Muscle of leg (tissue), 11 donors: ENCODE measurements around the gene IRX6. TPM values are rescaled to one million over a fixed set of nuclear protein-coding genes. Genes with fewer than 3 reads are reported as not detected.
A peak's percentile ranks its signal among the peaks of the same experiment; 100 is the strongest.

Experiments used
- DNase-seq: peaks from one replicate; pipeline ENCODE4 v3.0.0; 2013
- H3K27ac ChIP-seq: one replicate; pipeline ENCODE4 v1.5.1; 2013; ENCODE audit warnings: mild to moderate bottlenecking, low read length, control low read depth
- H3K27me3 ChIP-seq: one replicate; pipeline ENCODE4 v1.6.1; 2013; ENCODE audit warnings: low read length; ENCODE audit not compliant: control insufficient read depth, insufficient read depth
- H3K36me3 ChIP-seq: one replicate; pipeline ENCODE4 v1.6.1; 2013; ENCODE audit warnings: low read length; ENCODE audit not compliant: control insufficient read depth, insufficient read depth
- H3K4me1 ChIP-seq: one replicate; pipeline ENCODE4 v1.6.1; 2013; ENCODE audit warnings: low read length; ENCODE audit not compliant: control insufficient read depth, insufficient read depth
- H3K4me3 ChIP-seq: one replicate; pipeline ENCODE4 v1.5.1; 2013; ENCODE audit warnings: low read length, control low read depth
- H3K9me3 ChIP-seq: replicated peaks from 2 replicates; pipeline ENCODE4 v1.6.1; 2013; ENCODE audit warnings: low read depth, low read length; ENCODE audit not compliant: control insufficient read depth
- WGBS: methylation state at CpG from one replicate; pipeline ENCODE4 v1.1.5; 2013; ENCODE audit warnings: missing lambda C conversion rate; ENCODE audit not compliant: insufficient coverage; 5-methylcytosine and 5-hydroxymethylcytosine counted together
- polyA plus RNA-seq, 8 donors: library from polyadenylated mRNA; unstranded; fragments of 120-200 nt; gene quantifications; one replicate each; pipeline versions ENCODE4 v1.2.1 to v1.2.3, GENCODE V29; 2013; ENCODE audit warnings: inconsistent platforms in 1 of 8, low replicate concordance in 1 of 8; ENCODE audit not compliant: insufficient read length in 8 of 8, insufficient read depth in 1 of 8
- total RNA-seq: library from RNA; stranded (reverse); fragments of 120-200 nt; gene quantifications from one replicate; pipeline ENCODE4 v1.2.4, GENCODE V29; 2013

IRX6 gene
- total and polyA plus RNA-seq, 9 donors = 0.09 to 0.85 (median 0.25) TPM

- WGBS = no CpG with 5 or more reads among the region's 2 CpGs
- H3K4me3 ChIP-seq = no peak overlapping the region
- no peaks in the 10 kb centered on the region for H3K4me1 ChIP-seq
- no peaks in the 10 kb centered on the region for H3K36me3 ChIP-seq
- H3K27ac ChIP-seq = no peak overlapping the region
- DNase-seq = no peak
- peaks cover 5% of the 10 kb centered on the region for H3K9me3 ChIP-seq
- H3K27me3 ChIP-seq = peaks cover 6% of the 10 kb centered on the region
Observed at GRCh38 chr16:55285586-55285985, 38.4 kb upstream of the IRX6 start.

DNA sequence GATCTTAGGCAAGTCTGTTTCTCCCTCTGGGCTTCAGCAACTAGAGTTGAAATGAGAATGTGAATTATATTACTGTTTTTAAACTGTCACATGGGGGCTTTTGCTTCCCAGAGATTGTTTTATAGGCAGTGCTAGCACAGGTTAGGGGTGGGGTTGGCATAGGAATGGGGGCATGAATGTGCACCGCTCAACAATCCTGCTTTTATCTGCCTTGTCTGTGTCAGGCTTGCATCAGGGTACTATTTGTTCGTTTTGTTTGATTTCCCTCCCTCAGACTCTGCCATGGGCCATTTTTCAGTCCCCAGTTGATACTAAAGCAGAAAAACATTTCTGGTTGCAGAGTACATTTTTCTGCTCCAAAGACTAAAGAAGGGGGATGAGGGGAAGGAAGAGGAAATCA is 34.6 kb upstream of the IRX6 start:
- no peak overlapping the region for H3K27ac ChIP-seq

GRCh38 chr16:55291847-55292246 is 32.2 kb upstream of the IRX6 start:
- no peaks in the 10 kb centered on the region for H3K36me3 ChIP-seq
- H3K27me3 ChIP-seq = peaks cover 5% of the 10 kb centered on the region
- H3K9me3 ChIP-seq = peaks cover 5% of the 10 kb centered on the region
- no peak overlapping the region for H3K27ac ChIP-seq
- WGBS = no CpG with 5 or more reads among the region's 6 CpGs
- H3K4me1 ChIP-seq = peaks cover 2% of the 10 kb centered on the region
- DNase-seq = no peak
- no peak overlapping the region for H3K4me3 ChIP-seq

More for the DNA sequence above, 34.6 kb upstream of the IRX6 start:
- H3K36me3 ChIP-seq = no peaks in the 10 kb centered on the region
- peaks cover 2% of the 10 kb centered on the region for H3K27me3 ChIP-seq
- WGBS = 80% methylated on average over 2 of the region's 2 CpGs
- H3K9me3 ChIP-seq = peaks cover 5% of the 10 kb centered on the region
- H3K4me1 ChIP-seq = no peaks in the 10 kb centered on the region
- H3K4me3 ChIP-seq = no peak overlapping the region
- no peak for DNase-seq

- Histone ChIP-seq H3K4me3 (no peak overlapping the region), H3K4me1 (peaks cover 2% of the 10 kb centered on the region), H3K27ac (no peak overlapping the region), H3K27me3 (peaks cover 5% of the 10 kb centered on the region), H3K36me3 (no peaks in the 10 kb centered on the region), H3K9me3 (peaks cover 1% of the 10 kb centered on the region)
- no peak for DNase-seq
- WGBS = 53% methylated on average over 1 of the region's 1 CpG
Observed at GRCh38 chr16:55292491-55292890, 31.5 kb upstream of the IRX6 start.

- WGBS = 88% methylated on average over 1 of the region's 4 CpGs
- Histone ChIP-seq H3K4me1 (peaks cover 2% of the 10 kb centered on the region), H3K27me3 (peaks cover 5% of the 10 kb centered on the region), H3K4me3 (no peak overlapping the region), H3K27ac (no peak overlapping the region), H3K9me3 (no peaks in the 10 kb centered on the region), H3K36me3 (no peaks in the 10 kb centered on the region)
- no peak for DNase-seq
Observed at GRCh38 chr16:55294129-55294528, 29.9 kb upstream of the IRX6 start.

- DNase-seq = peak; percentile 21
- peaks cover 2% of the 10 kb centered on the region for H3K4me1 ChIP-seq
- H3K27me3 ChIP-seq = peaks cover 2% of the 10 kb centered on the region
- H3K36me3 ChIP-seq = no peaks in the 10 kb centered on the region
- H3K9me3 ChIP-seq = no peaks in the 10 kb centered on the region
- no peak overlapping the region for H3K4me3 ChIP-seq
- WGBS = 19% methylated on average over 4 of the region's 4 CpGs
- no peak overlapping the region for H3K27ac ChIP-seq
Observed at GRCh38 chr16:55294931-55295342, 29.1 kb upstream of the IRX6 start.

GRCh38 chr16:55297062-55297909 is 26.7 kb upstream of the IRX6 start:
- 69% methylated on average over 10 of the region's 10 CpGs for WGBS
- Histone ChIP-seq H3K27me3 (peaks cover 7% of the 10 kb centered on the region), H3K36me3 (no peaks in the 10 kb centered on the region), H3K4me3 (no peak overlapping the region), H3K27ac (no peak overlapping the region), H3K4me1 (peaks cover 2% of the 10 kb centered on the region), H3K9me3 (no peaks in the 10 kb centered on the region)
- no peak for DNase-seq

DNA sequence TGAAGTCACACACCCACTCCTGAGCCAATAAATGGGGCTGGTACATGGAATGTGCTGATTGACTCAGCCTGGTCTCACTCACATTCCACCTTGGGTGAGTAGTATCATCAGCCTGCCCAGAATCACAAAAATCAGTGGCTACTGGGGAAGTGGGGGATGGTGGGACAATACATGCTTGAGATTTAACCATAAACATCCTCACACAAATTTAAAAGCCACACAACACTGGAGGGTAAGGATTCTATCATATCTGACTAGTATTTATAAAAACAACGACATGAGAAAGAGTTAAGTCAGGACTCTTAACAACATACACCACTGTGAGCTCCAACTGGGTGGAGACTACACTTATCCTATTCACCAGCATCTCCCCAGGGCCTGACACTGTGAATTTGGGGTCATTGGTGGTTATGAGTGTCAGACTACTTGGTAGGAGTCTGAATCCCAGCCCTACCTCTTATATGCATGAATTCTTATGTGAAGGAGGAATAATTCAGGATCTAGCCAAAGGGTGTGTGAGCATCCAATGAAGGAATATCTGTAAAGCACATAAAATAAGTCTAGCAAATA is 26.0 kb upstream of the IRX6 start:
- no peaks in the 10 kb centered on the region for H3K9me3 ChIP-seq
- H3K27ac ChIP-seq = no peak overlapping the region

GRCh38 chr16:55301385-55302008 is 22.5 kb upstream of the IRX6 start:
- DNase-seq = no peak
- Histone ChIP-seq H3K4me3 (no peak overlapping the region), H3K36me3 (no peaks in the 10 kb centered on the region), H3K27ac (no peak overlapping the region), H3K4me1 (no peaks in the 10 kb centered on the region), H3K27me3 (peaks cover 17% of the 10 kb centered on the region), H3K9me3 (no peaks in the 10 kb centered on the region)
- 20% methylated on average over 1 of the region's 11 CpGs for WGBS

More for the DNA sequence above, 26.0 kb upstream of the IRX6 start:
- no CpG with 5 or more reads among the region's 1 CpG for WGBS
- Histone ChIP-seq H3K4me3 (no peak overlapping the region), H3K36me3 (no peaks in the 10 kb centered on the region), H3K4me1 (peaks cover 2% of the 10 kb centered on the region), H3K27me3 (peaks cover 14% of the 10 kb centered on the region)
- no peak for DNase-seq

- no CpG with 5 or more reads among the region's 6 CpGs for WGBS
- no peak overlapping the region for H3K27ac ChIP-seq
Observed at GRCh38 chr16:55302635-55303034, 21.4 kb upstream of the IRX6 start.

More at GRCh38 chr16:55302635-55303034, 21.4 kb upstream of the IRX6 start:
- no peaks in the 10 kb centered on the region for H3K9me3 ChIP-seq
- H3K36me3 ChIP-seq = no peaks in the 10 kb centered on the region
- H3K4me1 ChIP-seq = no peaks in the 10 kb centered on the region
- H3K27me3 ChIP-seq = peaks cover 17% of the 10 kb centered on the region
- H3K4me3 ChIP-seq = no peak overlapping the region
- no peak for DNase-seq
